Activated naive CD4-positive, alpha-beta T cell treated with anti-CD3 and anti-CD28 coated beads, Interleukin-2, amount 50 U/mL, for 24 hours (primary cell): Measurements from ENCODE around the gene TGFB1I1.
A peak's percentile ranks its signal among the peaks of the same experiment; 100 is the strongest.
"Not testable (repeated sequence)": the region's sequence is repeated elsewhere in the genome, so short reads cannot be mapped to it uniquely, and the experiment has no call there.

Experiments
- H3K27ac Mint-ChIP-seq: one replicate; pipeline ENCODE4 v1.8.0; 2021; ENCODE audit warnings: mild to moderate bottlenecking, mixed read lengths
- H3K27me3 Mint-ChIP-seq: one replicate; pipeline ENCODE4 v1.8.0; 2021; ENCODE audit warnings: mixed read lengths
- H3K36me3 Mint-ChIP-seq: one replicate; pipeline ENCODE4 v1.8.0; 2021; ENCODE audit warnings: mixed read lengths
- H3K4me1 Mint-ChIP-seq: one replicate; pipeline ENCODE4 v1.8.0; 2021; ENCODE audit warnings: mixed read lengths
- H3K4me3 Mint-ChIP-seq: one replicate; pipeline ENCODE4 v1.8.0; 2021; ENCODE audit warnings: mild to moderate bottlenecking, mixed read lengths
- H3K9me3 Mint-ChIP-seq: one replicate; pipeline ENCODE4 v1.8.0; 2021; ENCODE audit warnings: mixed read lengths

Gene TGFB1I1

GRCh38 chr16:31505483-31505882 lies 33.5 kb downstream of the TGFB1I1 start:
- Mint-ChIP-seq H3K4me3 (no peak overlapping the region), H3K27ac (peak overlapping the region; percentile 77), H3K36me3 (peaks cover 3% of the 10 kb centered on the region), H3K4me1 (peaks cover 60% of the 10 kb centered on the region), H3K27me3 (no peaks in the 10 kb centered on the region), H3K9me3 (no peaks in the 10 kb centered on the region)

DNA sequence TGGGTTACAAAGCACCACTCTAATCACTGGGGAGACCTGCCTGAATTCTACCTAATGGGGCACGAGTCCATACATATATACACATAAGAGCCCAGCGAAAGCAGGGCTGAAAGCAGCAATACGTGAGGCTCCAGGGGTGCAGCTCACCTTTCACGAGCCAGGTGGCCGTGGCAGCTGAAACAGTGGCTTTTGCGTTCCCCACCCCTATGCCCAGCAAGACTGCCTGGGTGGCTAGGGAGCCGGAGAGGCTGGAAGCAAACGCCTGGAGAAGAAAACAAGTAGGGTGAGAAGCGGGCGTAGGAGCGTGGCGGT lies 35.6 kb downstream of the TGFB1I1 start:
- Mint-ChIP-seq H3K27me3 (no peaks in the 10 kb centered on the region), H3K27ac (peak overlapping the region; percentile 89), H3K36me3 (peaks cover 2% of the 10 kb centered on the region), H3K9me3 (no peaks in the 10 kb centered on the region), H3K4me3 (peak overlapping the region; percentile 96), H3K4me1 (peaks cover 58% of the 10 kb centered on the region)

- Mint-ChIP-seq H3K9me3 (no peaks in the 10 kb centered on the region), H3K4me3 (peak within 1 kb of the TSS; percentile 96), H3K4me1 (peaks cover 53% of the 10 kb centered on the region), H3K36me3 (peaks cover 2% of the 10 kb centered on the region), H3K27me3 (no peaks in the 10 kb centered on the region), H3K27ac (peak within 1 kb of the TSS; percentile 96)
Observed at GRCh38 chr16:31507929-31508705, 36.2 kb downstream of the TGFB1I1 start, which contains the start of gene RUSF1. RUSF1 (minus strand) TSS chr16:31508391; CDS start chr16:31508373, 18 bp downstream.

- peak overlapping the region; percentile 96 for H3K4me3 Mint-ChIP-seq
- peaks cover 2% of the 10 kb centered on the region for H3K36me3 Mint-ChIP-seq
- H3K27ac Mint-ChIP-seq = peak overlapping the region; percentile 96
- peaks cover 53% of the 10 kb centered on the region for H3K4me1 Mint-ChIP-seq
- H3K9me3 Mint-ChIP-seq = no peaks in the 10 kb centered on the region
- H3K27me3 Mint-ChIP-seq = no peaks in the 10 kb centered on the region
Observed at GRCh38 chr16:31508706-31509195, 36.8 kb downstream of the TGFB1I1 start.

DNA sequence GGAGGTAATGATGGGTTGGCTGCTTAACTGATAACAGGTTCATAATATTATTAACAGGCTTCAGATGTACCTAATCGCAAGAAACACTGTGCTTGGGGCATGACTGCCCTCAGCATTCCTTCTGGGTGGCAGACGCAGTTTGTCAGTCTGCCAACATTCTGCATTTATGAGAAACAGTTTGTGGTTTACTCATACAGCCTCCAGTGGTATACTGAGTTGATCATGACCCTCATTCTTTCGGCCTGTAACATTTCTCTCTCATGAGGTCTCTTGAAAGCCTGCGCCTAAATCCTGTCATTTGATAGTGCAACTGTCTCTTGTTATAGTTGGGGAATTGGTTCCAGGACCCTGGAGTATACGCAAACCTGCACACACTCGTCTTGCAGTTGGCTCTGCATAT lies 41.2 kb downstream of the TGFB1I1 start:
- Mint-ChIP-seq H3K4me3 (no peak overlapping the region), H3K27ac (no peak overlapping the region), H3K27me3 (no peaks in the 10 kb centered on the region), H3K9me3 (no peaks in the 10 kb centered on the region), H3K4me1 (peaks cover 23% of the 10 kb centered on the region), H3K36me3 (no peaks in the 10 kb centered on the region)

DNA sequence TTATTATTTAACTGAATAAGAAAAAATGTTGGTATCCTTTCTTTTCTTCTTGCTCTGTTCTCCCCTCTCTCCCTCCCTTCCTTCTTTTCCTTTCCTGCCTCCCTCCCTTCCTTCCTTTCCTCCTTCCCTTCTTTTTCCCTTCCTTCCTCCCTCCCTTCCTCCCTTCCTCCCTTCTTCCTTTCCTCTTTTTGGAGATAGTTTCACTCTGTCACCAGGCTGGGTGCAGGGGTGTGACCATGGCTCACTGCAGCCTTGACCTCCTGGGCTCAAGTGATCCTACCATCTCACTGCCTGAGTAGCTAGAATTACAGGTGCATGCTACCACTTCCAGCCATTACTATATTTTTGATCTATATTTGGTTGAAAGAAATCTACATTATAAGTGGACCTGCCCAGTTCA lies 41.9 kb downstream of the TGFB1I1 start:
- Mint-ChIP-seq H3K9me3 (no peaks in the 10 kb centered on the region), H3K4me1 (peaks cover 17% of the 10 kb centered on the region)

DNA sequence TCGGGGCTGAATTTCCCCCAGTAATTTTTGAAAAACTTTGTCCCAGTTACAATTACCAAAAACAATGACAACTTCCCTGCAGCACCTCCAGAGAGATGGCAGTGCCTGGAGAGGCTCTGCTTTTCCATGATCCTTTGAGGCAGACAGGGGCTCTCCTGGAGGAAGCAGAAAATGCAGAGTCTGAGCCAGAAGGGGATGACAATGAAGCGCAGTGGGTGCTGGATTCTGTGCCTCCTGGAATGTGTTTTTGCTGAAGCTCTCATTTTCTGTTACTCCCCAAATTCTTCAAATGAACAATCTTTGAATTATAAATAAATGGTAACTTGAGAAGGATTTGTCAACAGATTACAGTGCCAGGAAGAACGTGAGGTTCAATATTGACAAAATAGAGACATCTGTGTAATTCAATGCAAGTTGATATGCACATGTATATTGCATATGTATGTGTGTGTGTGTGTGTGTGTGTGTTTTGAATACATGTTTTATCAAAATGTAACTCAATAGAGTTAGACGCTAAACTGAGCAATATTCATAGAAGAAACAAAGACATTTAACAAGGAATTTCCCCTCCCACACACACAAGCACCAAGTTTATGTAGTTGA lies 45.9 kb downstream of the TGFB1I1 start:
- Mint-ChIP-seq H3K27ac (no peak overlapping the region), H3K4me1 (no peaks in the 10 kb centered on the region), H3K9me3 (no peaks in the 10 kb centered on the region), H3K27me3 (no peaks in the 10 kb centered on the region), H3K36me3 (no peaks in the 10 kb centered on the region), H3K4me3 (no peak overlapping the region)

More for the DNA sequence above, 41.9 kb downstream of the TGFB1I1 start:
- Mint-ChIP-seq H3K4me3 (no peak overlapping the region), H3K36me3 (no peaks in the 10 kb centered on the region), H3K27me3 (no peaks in the 10 kb centered on the region), H3K27ac (no peak overlapping the region)

- no peak overlapping the region for H3K4me3 Mint-ChIP-seq
- no peak overlapping the region for H3K27ac Mint-ChIP-seq
- no peaks in the 10 kb centered on the region for H3K4me1 Mint-ChIP-seq
- H3K27me3 Mint-ChIP-seq = no peaks in the 10 kb centered on the region
- H3K9me3 Mint-ChIP-seq = no peaks in the 10 kb centered on the region
- H3K36me3 Mint-ChIP-seq = no peaks in the 10 kb centered on the region
Observed at GRCh38 chr16:31519759-31520431, 47.9 kb downstream of the TGFB1I1 start.

DNA sequence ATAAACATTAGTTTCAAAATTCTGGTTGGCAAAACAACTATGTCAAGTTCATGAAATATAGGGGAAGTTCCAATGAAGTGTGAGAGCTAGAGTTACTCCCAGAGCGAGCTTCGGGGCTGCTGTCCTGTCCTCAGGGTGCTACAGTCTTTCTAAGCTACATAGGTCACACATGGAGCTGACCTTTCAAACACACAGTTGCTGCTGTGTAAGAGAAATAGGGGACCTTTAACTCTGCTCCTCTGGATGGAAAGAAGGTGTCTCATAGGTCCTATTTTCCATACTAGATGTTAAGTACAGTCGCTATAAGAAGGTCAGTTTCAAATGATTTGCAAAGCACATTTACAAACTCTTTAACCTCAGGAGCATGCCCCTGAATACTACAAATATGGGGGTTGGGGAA lies 49.4 kb downstream of the TGFB1I1 start:
- Mint-ChIP-seq H3K36me3 (no peaks in the 10 kb centered on the region), H3K27me3 (no peaks in the 10 kb centered on the region), H3K4me1 (no peaks in the 10 kb centered on the region), H3K27ac (no peak overlapping the region), H3K9me3 (no peaks in the 10 kb centered on the region), H3K4me3 (no peak overlapping the region)

DNA sequence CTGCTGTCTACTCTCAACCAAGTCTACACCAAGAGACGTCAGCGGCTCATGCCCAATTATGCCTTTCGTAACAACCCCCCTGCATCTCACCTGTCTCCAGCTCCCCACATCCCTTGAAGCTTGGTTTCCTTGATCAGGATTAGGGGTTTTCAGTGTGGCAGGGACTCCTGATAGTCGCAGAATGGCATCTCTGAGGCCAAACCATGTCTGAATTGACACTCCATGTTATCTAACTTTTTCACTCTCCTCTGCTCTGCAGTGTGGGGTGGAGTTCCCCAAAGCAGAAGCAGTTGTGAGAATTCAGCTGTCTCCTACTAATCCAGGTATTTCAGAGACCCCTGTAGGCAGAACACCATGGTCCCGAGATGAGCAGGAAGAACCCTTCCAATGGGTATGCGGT lies 50.1 kb downstream of the TGFB1I1 start:
- H3K36me3 Mint-ChIP-seq = no peaks in the 10 kb centered on the region
- H3K9me3 Mint-ChIP-seq = no peaks in the 10 kb centered on the region
- H3K27ac Mint-ChIP-seq = no peak overlapping the region
- no peaks in the 10 kb centered on the region for H3K27me3 Mint-ChIP-seq
- no peak overlapping the region for H3K4me3 Mint-ChIP-seq
- H3K4me1 Mint-ChIP-seq = no peaks in the 10 kb centered on the region

- not testable (repeated sequence) for H3K4me3 Mint-ChIP-seq, H3K36me3 Mint-ChIP-seq, H3K27me3 Mint-ChIP-seq, H3K9me3 Mint-ChIP-seq, H3K27ac Mint-ChIP-seq
- peaks cover 13% of the 10 kb centered on the region for H3K4me1 Mint-ChIP-seq
Observed at GRCh38 chr16:31523768-31524167, 51.8 kb downstream of the TGFB1I1 start.

GRCh38 chr16:31525113-31525512 lies 53.2 kb downstream of the TGFB1I1 start:
- Mint-ChIP-seq H3K4me1 (peaks cover 19% of the 10 kb centered on the region), H3K27ac (no peak overlapping the region), H3K36me3 (no peaks in the 10 kb centered on the region), H3K9me3 (no peaks in the 10 kb centered on the region), H3K4me3 (no peak overlapping the region), H3K27me3 (peaks cover 5% of the 10 kb centered on the region)
